ENCODE results near the gene MAB21L3. TPM values are rescaled to one million over a fixed set of nuclear protein-coding genes. Genes with fewer than 3 reads are reported as not detected.

MAB21L3 gene
- total and polyA plus RNA-seq, 2 donors (not counting 3 experiments of a cell fraction or from before 2014, with no cell fraction given) = not detected

DNA sequence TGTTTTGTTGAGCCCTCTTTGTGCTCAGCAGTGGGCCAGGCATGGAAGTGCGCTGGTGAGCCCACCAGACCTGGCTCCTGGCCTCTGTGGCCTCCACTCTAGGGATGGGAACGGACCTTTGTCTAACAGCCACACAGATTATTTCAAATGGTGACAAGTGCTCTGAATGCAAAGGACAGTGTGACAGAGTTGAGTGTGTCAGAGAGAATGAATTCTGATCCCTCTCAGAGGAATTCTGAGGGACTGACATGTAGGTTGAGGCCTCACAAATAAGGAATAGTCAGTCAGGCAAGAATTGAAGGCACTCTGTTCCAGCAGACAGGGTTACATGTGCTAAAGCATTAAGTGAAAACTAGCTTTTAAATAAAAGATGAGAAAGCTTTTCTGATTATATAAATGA is 11.3 kb upstream of the MAB21L3 start:
- no peak overlapping the region for H3K4me3 ChIP-seq (replicated peaks in 1 of 3; ENCODE audit: insufficient read depth in 1 of 3, low read depth in 1 of 3, low read length in 3 of 3)
- no TSS peak for BruUV-seq (replicated peaks)
- H3K36me3 ChIP-seq (ENCODE audit: control insufficient read depth in 2 of 2, extremely low read depth in 1 of 2, insufficient read depth in 2 of 2, low read length in 2 of 2) = no peaks in the 10 kb centered on the region
- no peak overlapping the region for H3K4me2 ChIP-seq (ENCODE audit: insufficient read depth, low read length)
- dilution Hi-C loops (cut with MboI; ENCODE audit: extremely low pct_ligation_motif_present, low sequenced_read_pairs) (no loop called here), intact Hi-C loops (cut with micrococcal nuclease) (no loop called here)
- no peaks in the 10 kb centered on the region for H3K9me3 ChIP-seq (replicated peaks; ENCODE audit: control insufficient read depth, insufficient read depth, low read length)
- DNase-seq (ENCODE audit: low read depth, low spot score) = no peak
- H3K27ac ChIP-seq (ENCODE audit: insufficient read depth, low read depth, low read length) = no peak overlapping the region
- CTCF ChIA-PET = interaction anchor here (1.1 kb wide), 1 partner anchor 496 kb away, joined by 3 read pairs; no protein-coding TSS in a partner anchor
- FAIRE-seq = no peak
- H3K9me1 ChIP-seq (replicated peaks; ENCODE audit: control insufficient read depth, extremely low read depth, insufficient read depth, low read length) = no peaks in the 10 kb centered on the region
- no peak overlapping the region for H2AFZ ChIP-seq (ENCODE audit: low read depth, low read length)
- no peak for TF ChIP-seq MYC (IDR thresholded peaks at IDR 0.05; ENCODE audit: low read depth, low read length)
- no peak for TF ChIP-seq FOS (IDR thresholded peaks at IDR 0.05; ENCODE audit: borderline replicate concordance, insufficient read depth, low read length)
- TF ChIP-seq GATA2 (IDR thresholded peaks at IDR 0.05; ENCODE audit: insufficient read depth, insufficient read length, low read depth, low read length) = no peak
- TF ChIP-seq POLR2AphosphoS5 (IDR thresholded peaks at IDR 0.05; ENCODE audit: insufficient read depth, low read depth, low read length) = no peak
- TF ChIP-seq POLR2A (IDR thresholded peaks at IDR 0.05; ENCODE audit: low read depth, low read length) = no peak
- no peak for TF ChIP-seq EZH2 (IDR thresholded peaks at IDR 0.05; ENCODE audit: borderline replicate concordance, low read depth, low read length, severe bottlenecking)
- TF ChIP-seq, protein P1, sequence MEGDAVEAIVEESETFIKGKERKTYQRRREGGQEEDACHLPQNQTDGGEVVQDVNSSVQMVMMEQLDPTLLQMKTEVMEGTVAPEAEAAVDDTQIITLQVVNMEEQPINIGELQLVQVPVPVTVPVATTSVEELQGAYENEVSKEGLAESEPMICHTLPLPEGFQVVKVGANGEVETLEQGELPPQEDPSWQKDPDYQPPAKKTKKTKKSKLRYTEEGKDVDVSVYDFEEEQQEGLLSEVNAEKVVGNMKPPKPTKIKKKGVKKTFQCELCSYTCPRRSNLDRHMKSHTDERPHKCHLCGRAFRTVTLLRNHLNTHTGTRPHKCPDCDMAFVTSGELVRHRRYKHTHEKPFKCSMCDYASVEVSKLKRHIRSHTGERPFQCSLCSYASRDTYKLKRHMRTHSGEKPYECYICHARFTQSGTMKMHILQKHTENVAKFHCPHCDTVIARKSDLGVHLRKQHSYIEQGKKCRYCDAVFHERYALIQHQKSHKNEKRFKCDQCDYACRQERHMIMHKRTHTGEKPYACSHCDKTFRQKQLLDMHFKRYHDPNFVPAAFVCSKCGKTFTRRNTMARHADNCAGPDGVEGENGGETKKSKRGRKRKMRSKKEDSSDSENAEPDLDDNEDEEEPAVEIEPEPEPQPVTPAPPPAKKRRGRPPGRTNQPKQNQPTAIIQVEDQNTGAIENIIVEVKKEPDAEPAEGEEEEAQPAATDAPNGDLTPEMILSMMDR (IDR thresholded peaks at IDR 0.05; ENCODE audit: extremely low read depth in 1 of 2, insufficient read depth in 1 of 2, low read depth in 1 of 2, low read length in 2 of 2) = no peak
- TF ChIP-seq, protein P2, sequence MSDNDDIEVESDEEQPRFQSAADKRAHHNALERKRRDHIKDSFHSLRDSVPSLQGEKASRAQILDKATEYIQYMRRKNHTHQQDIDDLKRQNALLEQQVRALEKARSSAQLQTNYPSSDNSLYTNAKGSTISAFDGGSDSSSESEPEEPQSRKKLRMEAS (IDR thresholded peaks at IDR 0.05; ENCODE audit: insufficient read depth, insufficient read length) = no peak
- no peak for TF ChIP-seq JUN (IDR thresholded peaks at IDR 0.05; ENCODE audit: borderline replicate concordance, insufficient read depth, insufficient read length, low read depth)
- no peak overlapping the region for H3K9ac ChIP-seq (replicated peaks; ENCODE audit: extremely low read depth, insufficient read depth, low read length)
- no peaks in the 10 kb centered on the region for H3K79me2 ChIP-seq (ENCODE audit: control insufficient read depth, insufficient read depth, low read length)
- no peaks in the 10 kb centered on the region for H4K20me1 ChIP-seq (replicated peaks; ENCODE audit: control insufficient read depth, extremely low read depth, insufficient read depth, low read length)
- POLR2A ChIA-PET = no interaction called here
- H3K27me3 ChIP-seq (ENCODE audit: control insufficient read depth in 2 of 2, insufficient read depth in 2 of 2, low read length in 2 of 2) = no peaks in the 10 kb centered on the region
- H3K4me1 ChIP-seq (ENCODE audit: control insufficient read depth, extremely low read depth, insufficient read depth, low read length) = no peaks in the 10 kb centered on the region

Data from endothelial cell of umbilical vein (primary cell).